Breast epithelium (tissue), 3 donors: Measurements from ENCODE around the gene CCDC97.

Source experiments
- POLR2A ChIP-seq: fragments of 450-650 bp; IDR thresholded peaks from one replicate; pipeline ENCODE4 v1.6.1; 2016; ENCODE audit warnings: antibody characterized with exemption, mild to moderate bottlenecking, moderate library complexity
- TF ChIP-seq, protein P1 (sequence below), 3 donors: fragments of 450-650 bp; IDR thresholded peaks; one replicate each; pipeline ENCODE4 v1.5.1; 2016 to 2017; ENCODE audit warnings: antibody characterized with exemption in 3 of 3, mild to moderate bottlenecking in 3 of 3, moderate library complexity in 3 of 3

DNA sequence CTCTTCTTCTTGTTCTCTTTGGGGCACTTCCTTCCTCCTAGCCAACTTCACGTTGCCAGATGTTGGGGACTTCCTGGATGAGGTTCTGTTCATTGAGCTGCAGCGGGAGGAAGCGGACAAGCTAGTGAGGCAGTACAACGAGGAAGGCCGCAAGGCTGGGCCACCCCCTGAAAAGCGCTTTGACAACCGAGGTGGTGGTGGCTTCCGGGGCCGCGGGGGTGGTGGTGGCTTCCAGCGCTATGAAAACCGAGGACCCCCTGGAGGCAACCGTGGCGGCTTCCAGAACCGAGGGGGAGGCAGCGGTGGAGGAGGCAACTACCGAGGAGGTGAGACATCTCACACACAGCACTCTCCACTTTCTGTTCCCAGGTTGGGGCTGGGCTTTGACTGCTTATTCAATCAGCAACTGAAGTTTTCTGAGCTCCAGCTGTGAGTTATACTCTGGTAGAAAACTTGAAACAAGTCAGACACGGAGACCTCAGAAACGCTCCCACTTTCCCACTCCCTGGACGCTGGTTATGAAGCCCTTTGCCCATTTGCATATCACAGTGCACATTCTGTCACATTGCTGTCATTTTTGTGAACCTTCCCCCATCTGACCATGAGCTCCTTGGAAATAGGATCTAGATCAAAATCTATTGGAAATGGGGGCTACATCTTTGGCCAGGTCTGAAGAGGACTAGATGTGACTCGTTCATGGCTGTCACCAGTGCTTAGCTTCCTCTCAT, 7.2 kb upstream of the CCDC97 start:
- no peak for TF ChIP-seq POLR2A
- TF ChIP-seq, protein P1, sequence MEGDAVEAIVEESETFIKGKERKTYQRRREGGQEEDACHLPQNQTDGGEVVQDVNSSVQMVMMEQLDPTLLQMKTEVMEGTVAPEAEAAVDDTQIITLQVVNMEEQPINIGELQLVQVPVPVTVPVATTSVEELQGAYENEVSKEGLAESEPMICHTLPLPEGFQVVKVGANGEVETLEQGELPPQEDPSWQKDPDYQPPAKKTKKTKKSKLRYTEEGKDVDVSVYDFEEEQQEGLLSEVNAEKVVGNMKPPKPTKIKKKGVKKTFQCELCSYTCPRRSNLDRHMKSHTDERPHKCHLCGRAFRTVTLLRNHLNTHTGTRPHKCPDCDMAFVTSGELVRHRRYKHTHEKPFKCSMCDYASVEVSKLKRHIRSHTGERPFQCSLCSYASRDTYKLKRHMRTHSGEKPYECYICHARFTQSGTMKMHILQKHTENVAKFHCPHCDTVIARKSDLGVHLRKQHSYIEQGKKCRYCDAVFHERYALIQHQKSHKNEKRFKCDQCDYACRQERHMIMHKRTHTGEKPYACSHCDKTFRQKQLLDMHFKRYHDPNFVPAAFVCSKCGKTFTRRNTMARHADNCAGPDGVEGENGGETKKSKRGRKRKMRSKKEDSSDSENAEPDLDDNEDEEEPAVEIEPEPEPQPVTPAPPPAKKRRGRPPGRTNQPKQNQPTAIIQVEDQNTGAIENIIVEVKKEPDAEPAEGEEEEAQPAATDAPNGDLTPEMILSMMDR (IDR thresholded peaks at IDR 0.05): no peak
